ENCODE results near the gene CHADL.
A peak's percentile ranks its signal among the peaks of the same experiment; 100 is the strongest.

CHADL gene

DNA sequence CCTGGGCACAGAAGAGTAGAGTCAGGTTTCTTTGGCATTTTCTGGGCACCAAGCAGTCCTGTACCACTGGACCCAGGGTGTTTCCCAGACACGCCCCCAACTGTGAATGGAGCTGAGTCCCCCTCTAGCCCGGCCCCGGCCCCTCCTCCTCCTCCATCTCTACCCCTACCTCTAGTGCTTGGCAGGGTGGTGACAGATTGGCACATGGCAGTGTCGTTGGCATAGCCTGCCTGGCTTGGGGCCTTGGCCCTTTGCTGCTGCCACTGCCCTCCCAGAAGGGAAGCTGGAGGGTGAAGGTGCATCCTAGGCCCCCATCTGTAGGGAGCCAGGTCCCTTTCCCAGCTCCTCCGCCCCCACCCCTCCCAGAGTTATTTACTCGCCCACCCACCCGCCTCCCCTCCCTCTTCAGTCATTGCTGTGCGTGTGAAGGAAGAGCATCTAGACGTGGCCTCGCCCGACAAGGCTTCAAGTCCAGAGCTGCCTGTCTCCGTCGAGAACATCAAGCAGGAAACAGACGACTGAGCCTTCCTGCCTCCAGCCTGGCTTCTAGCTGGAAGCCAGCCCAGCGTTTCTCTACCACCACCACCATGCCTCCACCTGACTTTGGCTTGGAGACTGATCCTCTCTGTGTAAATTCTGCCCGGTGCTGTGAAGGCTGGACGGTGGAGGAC is 10.9 kb downstream of the CHADL start:
- no peak for DNase-seq

DNA sequence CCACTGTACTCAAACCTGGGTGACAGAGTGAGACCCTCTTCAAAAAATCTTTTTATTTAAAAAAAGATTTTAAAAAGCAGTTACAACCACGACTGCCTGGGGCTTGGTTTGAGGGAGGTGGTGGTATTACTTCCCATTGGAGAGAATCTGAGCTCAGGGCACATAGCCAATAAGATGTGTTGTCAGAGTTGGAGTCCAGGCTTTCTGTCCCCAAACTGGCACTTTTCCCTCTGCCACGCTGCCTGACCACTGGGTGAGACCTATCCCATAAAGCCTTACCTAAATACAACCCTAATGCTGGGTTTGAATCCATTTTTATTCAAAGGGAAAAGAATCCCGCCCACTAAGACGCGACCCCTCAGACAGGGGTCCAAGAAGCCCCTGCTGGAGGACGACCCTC is 11.5 kb downstream of the CHADL start:
- no peak for DNase-seq

GRCh38 chr22:41226723-41227655 is 13.7 kb downstream of the CHADL start:
- DNase-seq: no peak

GRCh38 chr22:41223535-41223934 is 17.2 kb downstream of the CHADL start:
- no peak for DNase-seq

GRCh38 chr22:41222846-41223507 is 17.8 kb downstream of the CHADL start:
- no peak for DNase-seq

DNA sequence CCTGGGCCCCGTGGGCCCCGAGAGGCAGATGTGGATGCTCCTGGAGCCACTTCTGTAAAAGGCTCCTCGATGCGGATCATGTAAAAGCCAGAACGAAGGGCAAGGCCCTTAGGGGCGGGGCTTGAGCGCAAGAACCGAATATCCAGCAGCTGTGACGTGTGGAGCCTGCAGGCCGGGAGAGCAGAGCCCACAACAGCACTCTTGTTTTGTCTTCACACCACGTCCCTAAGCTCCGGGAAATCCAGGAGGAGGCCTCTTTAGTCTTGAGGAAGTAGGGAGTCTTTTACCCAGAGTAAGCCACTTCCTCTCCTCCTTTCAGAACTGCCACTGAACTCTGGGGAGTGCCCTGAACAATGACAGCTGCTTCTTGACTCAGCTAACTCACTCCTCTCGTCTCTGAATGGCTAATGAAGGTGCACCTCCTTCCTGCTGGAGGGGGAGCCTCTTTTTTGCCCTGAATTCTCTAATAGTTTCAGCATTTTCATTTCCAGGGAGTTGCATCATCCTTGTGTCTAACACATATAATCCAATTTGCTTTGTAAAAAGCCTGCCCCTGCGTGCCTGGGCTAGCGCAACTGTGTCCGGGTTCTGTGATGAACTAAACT is 23.1 kb downstream of the CHADL start:
- peak; percentile 27 for DNase-seq

DNA sequence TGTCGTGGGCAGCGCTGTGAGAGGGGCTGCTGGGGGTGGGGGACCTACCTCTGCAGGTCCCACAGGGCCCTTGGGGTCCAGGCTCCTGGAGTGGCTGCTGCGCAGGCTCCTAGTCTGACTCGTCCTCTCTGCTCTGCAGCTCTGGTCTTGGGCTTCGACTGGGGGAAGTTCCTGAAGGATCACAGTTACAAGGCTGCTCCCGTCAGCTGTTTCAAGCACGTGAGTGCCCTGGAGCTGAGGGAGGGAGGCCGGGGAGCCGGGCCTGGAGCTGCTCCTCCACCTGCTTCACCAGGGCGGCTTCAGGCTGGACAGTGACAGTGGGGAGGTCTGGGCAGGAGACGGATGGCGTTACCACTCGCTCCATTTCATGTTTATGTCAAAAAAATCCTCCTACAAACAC is 23.7 kb downstream of the CHADL start:
- no peak for DNase-seq

- no peak for DNase-seq
Observed at GRCh38 chr22:41215926-41216325, 24.8 kb downstream of the CHADL start.

DNA sequence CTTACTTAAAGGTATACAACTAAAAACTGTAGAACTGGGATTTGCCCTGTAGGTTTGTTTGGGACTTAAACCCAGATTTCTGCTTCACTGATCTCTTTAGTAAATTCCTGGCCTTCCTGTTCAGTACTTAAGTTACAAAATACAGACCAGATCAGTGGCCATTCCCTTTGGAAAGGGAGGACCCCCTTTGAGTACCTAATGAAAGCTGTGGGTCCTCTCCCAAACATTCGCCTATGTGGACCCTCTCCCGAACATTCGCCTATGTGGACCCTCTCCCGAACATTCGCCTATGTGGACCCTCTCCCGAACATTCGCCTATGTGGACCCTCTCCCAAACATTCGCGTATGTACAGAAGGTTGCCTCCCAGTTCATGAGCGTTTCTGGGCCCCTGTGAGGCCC is 25.3 kb downstream of the CHADL start:
- no peak for DNase-seq

GRCh38 chr22:41206719-41207118 is 34.0 kb downstream of the CHADL start:
- no peak for DNase-seq

DNA sequence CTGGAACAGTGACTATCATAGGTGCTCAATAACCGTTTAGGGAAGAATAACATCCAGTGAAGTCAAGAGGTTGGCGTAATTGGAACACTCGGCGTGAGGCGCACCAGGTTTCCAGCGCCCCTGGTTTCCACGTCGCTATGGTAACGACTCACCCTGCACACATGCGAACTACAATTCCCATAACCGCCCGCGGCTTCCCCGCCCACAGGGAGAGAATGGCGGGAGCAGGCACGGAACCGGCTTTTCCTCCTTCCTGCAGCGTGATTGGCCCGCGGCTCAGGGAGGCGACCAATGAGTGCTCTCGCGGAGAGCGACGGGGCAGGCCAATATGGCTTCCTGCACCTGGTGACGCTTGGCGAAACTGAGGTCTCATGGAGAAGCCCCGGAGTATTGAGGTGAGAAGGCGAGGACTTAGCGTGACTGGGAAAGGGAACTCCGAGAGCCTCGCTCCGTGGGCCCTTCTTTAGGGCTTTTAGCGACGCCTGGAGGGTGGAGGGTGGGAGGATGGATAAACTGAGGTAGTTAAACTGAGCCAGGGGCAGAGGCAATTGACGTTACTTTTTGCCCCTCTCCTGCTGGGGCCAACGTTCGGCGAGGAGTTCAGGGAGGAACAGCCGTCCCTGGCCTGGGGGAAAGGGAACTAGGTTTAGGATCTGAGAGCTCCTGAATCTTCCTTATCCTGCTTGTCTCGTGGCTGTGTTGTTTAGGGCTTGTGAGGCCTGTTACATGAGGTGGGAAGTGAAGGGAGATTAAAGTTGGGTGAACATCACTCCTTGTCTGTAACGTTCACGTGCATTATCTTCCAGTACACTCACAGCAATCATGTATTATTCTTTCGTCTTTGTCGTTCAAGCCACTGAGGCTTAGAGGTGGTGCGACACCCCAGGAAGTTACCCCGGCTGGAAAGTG is 35.5 kb downstream of the CHADL start, which contains the start of gene L3MBTL2:
TSS of gene L3MBTL2 (plus strand) at position 321 of the 909 bp plus-strand sequence. CDS start at position 372, 51 bp downstream.
- peak; percentile 99 for DNase-seq

DNA sequence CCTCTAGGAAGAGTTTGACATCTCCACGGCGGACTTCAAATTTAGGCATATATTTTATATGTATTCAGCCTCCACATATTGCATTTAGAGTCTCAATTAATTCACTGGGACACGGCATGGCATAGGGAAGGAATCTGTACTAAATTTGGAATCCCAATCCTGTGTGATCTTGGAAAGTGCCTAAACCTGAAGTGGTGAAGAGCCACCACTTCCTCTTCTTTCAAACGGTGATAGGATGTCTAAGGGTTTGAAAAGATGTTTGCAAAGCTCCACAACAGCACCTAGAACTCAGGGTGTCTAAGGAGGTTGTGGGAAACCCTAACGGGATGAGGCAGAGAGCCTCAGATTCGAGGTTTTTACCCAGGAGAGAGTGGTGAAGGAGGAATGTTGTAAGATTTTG is 36.7 kb downstream of the CHADL start:
- no peak for DNase-seq

DNA sequence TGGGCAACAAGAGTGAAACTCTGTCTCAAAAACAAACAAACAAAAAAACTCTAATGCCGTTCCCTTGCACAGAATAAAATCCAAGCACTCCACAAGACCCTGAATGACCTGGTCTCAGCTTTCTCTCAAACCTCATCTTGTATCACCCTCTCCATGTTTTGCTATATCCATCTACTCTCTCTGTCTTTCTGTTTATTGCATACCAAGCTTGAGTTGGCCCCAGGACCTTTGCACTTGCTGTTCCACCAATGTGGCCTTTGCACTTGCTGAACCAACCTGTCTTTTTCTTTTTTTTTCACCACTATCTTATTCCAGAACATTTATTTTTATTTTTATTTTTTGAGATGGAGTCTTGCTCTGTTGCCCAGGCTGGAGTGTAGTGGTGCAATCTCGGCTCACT is 37.6 kb downstream of the CHADL start:
- DNase-seq: no peak

DNA sequence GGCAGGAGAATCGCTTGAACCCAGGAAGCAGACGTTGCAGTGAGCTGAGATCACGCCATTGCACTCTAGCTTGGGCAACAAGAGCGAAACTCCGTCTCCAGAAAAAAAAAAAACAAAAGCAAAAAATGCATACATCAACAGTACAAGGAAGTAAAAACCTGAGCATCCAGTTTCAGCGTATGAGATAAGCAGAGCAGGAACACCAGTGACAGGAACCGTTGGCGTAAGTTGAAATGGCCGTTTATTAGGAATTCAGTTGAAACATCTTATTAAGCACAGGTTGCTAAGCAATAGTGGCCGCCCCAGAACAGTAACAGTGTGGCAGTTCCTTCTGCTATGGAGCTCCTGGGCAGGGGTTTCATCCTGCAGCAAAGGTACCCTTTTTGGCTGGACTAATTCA is 39.6 kb downstream of the CHADL start:
- peak; percentile 29 for DNase-seq

- peak; percentile 50 for DNase-seq
Observed at GRCh38 chr22:41198027-41198580, 42.6 kb downstream of the CHADL start.

- peak; percentile 93 for DNase-seq
Observed at GRCh38 chr22:41197038-41197972, 43.4 kb downstream of the CHADL start.

GRCh38 chr22:41193829-41194228 is 46.9 kb downstream of the CHADL start:
- DNase-seq: no peak

DNA sequence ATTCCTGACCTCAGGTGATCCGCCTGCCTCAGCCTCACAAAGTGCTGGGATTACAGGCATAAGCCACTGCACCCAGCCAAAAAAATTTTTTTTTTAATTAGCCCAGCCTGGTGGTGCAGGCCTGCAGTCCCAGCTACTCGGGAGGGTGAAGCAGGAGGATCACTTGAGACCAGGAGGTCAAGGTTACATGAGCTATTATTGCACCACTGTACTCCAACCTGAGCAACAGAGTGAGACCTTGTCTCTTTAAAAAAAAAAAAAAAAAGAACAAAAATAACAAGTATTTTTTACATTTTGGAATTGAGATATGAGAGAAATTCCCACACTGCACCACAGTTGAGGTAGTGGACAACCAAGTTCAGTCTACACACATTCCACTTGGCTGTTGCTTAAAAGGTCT is 49.3 kb downstream of the CHADL start:
- no peak for DNase-seq

- no peak for DNase-seq
Observed at GRCh38 chr22:41184679-41185078, 56.1 kb downstream of the CHADL start.

Measured in NCI-H69 (cell line).